ENCODE data around the gene COL11A1.

DNA sequence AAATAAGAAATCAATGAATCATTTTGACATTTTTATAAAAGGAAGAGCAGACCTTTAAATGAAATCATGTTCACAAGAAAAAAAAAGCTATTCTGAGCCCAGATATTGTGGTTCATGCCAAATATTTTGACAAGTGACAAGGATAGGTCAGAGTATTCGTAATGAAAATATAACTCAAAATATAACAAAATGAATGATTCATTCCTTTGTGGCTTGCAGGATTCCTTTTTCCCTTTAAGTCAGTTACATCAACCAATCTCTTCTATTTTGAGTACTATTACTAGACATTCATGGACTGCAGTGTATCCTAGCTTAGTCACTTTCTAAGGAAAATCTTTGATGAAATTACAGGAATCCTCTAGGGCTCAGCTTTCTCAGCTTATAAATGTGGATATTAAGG lies 188.7 kb downstream of the COL11A1 start:
- TF ChIP-seq, protein P1, sequence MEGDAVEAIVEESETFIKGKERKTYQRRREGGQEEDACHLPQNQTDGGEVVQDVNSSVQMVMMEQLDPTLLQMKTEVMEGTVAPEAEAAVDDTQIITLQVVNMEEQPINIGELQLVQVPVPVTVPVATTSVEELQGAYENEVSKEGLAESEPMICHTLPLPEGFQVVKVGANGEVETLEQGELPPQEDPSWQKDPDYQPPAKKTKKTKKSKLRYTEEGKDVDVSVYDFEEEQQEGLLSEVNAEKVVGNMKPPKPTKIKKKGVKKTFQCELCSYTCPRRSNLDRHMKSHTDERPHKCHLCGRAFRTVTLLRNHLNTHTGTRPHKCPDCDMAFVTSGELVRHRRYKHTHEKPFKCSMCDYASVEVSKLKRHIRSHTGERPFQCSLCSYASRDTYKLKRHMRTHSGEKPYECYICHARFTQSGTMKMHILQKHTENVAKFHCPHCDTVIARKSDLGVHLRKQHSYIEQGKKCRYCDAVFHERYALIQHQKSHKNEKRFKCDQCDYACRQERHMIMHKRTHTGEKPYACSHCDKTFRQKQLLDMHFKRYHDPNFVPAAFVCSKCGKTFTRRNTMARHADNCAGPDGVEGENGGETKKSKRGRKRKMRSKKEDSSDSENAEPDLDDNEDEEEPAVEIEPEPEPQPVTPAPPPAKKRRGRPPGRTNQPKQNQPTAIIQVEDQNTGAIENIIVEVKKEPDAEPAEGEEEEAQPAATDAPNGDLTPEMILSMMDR (IDR thresholded peaks at IDR 0.05; ENCODE audit: poor library complexity, severe bottlenecking) = no peak
- TF ChIP-seq RAD21 (conservative IDR thresholded peaks at IDR 0.05) (no peak), POLR2AphosphoS5 (IDR thresholded peaks at IDR 0.05) (no peak), EP300 (conservative IDR thresholded peaks at IDR 0.05; ENCODE audit: poor library complexity, severe bottlenecking) (no peak), MXI1 (conservative IDR thresholded peaks at IDR 0.05; ENCODE audit: poor library complexity, severe bottlenecking) (no peak)
- TF ChIP-seq, protein P2, sequence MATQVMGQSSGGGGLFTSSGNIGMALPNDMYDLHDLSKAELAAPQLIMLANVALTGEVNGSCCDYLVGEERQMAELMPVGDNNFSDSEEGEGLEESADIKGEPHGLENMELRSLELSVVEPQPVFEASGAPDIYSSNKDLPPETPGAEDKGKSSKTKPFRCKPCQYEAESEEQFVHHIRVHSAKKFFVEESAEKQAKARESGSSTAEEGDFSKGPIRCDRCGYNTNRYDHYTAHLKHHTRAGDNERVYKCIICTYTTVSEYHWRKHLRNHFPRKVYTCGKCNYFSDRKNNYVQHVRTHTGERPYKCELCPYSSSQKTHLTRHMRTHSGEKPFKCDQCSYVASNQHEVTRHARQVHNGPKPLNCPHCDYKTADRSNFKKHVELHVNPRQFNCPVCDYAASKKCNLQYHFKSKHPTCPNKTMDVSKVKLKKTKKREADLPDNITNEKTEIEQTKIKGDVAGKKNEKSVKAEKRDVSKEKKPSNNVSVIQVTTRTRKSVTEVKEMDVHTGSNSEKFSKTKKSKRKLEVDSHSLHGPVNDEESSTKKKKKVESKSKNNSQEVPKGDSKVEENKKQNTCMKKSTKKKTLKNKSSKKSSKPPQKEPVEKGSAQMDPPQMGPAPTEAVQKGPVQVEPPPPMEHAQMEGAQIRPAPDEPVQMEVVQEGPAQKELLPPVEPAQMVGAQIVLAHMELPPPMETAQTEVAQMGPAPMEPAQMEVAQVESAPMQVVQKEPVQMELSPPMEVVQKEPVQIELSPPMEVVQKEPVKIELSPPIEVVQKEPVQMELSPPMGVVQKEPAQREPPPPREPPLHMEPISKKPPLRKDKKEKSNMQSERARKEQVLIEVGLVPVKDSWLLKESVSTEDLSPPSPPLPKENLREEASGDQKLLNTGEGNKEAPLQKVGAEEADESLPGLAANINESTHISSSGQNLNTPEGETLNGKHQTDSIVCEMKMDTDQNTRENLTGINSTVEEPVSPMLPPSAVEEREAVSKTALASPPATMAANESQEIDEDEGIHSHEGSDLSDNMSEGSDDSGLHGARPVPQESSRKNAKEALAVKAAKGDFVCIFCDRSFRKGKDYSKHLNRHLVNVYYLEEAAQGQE (IDR thresholded peaks at IDR 0.05; ENCODE audit: borderline replicate concordance) = no peak

All from neural cell (in vitro differentiated cells).